Endodermal cell (in vitro differentiated cells): ENCODE data around the gene AGO1. TPM values are rescaled to one million over a fixed set of nuclear protein-coding genes. Genes with fewer than 3 reads are reported as not detected.

Source experiments
- DNase-seq: peaks from one replicate; pipeline ENCODE4 v3.0.0-alpha.2; 2017
- H3K27ac ChIP-seq: 2 replicates; pipeline ENCODE4 v1.5.1; 2013; ENCODE audit warnings: mild to moderate bottlenecking, low read depth, low read length, moderate library complexity
- H3K27me3 ChIP-seq: 2 replicates; pipeline ENCODE4 v1.6.1; 2013; ENCODE audit warnings: mild to moderate bottlenecking, low read length, moderate library complexity; ENCODE audit not compliant: insufficient read depth, control insufficient read depth, poor library complexity, severe bottlenecking
- H3K36me3 ChIP-seq: 2 replicates; pipeline ENCODE4 v1.7.0; 2013; ENCODE audit warnings: mild to moderate bottlenecking, low read length, moderate library complexity; ENCODE audit not compliant: control insufficient read depth, insufficient read depth
- H3K4me1 ChIP-seq: one replicate; pipeline ENCODE4 v1.7.0; 2013; ENCODE audit warnings: low read length; ENCODE audit not compliant: control insufficient read depth, insufficient read depth
- H3K4me3 ChIP-seq: 2 replicates; pipeline ENCODE4 v1.5.1; 2013; ENCODE audit warnings: mild to moderate bottlenecking, low read length, moderate library complexity
- H3K9ac ChIP-seq: 2 replicates; pipeline ENCODE4 v1.6.1; 2013; ENCODE audit warnings: mild to moderate bottlenecking, low read length, moderate library complexity; ENCODE audit not compliant: poor library complexity, severe bottlenecking; ENCODE audit errors: extremely low read depth
- H3K9me3 ChIP-seq: 2 replicates; pipeline ENCODE4 v1.6.1; 2013; ENCODE audit warnings: mild to moderate bottlenecking, low read length, moderate library complexity; ENCODE audit not compliant: control insufficient read depth
- H3K27ac Mint-ChIP-seq: 2 replicates; pipeline ENCODE4 v1.8.0; 2020; ENCODE audit warnings: mixed read lengths
- H3K27me3 Mint-ChIP-seq: 2 replicates; pipeline ENCODE4 v1.8.0; 2021; ENCODE audit warnings: mild to moderate bottlenecking, mixed read lengths; ENCODE audit not compliant: insufficient read depth
- H3K36me3 Mint-ChIP-seq: 2 replicates; pipeline ENCODE4 v1.8.0; 2020; ENCODE audit warnings: low read depth, mixed read lengths
- H3K4me1 Mint-ChIP-seq: 2 replicates; pipeline ENCODE4 v1.8.0; 2020; ENCODE audit warnings: mixed read lengths
- H3K4me3 Mint-ChIP-seq: 2 replicates; pipeline ENCODE4 v1.8.0; 2020; ENCODE audit warnings: mild to moderate bottlenecking, moderate library complexity, mixed read lengths
- H3K9me3 Mint-ChIP-seq: 2 replicates; pipeline ENCODE4 v1.8.0; 2020; ENCODE audit warnings: mild to moderate bottlenecking, mixed read lengths
- CTCF ChIP-seq: fragments of 200-600 bp; sonication (generic); conservative IDR thresholded peaks from 2 replicates; pipeline ENCODE4 v1.5.0; 2021; ENCODE audit warnings: antibody characterized with exemption, mild to moderate bottlenecking
- WGBS, 2 experiments: methylation state at CpG; one replicate each; pipeline versions ENCODE4 v1.1.5 to v1.1.7; 2013; ENCODE audit warnings: missing lambda C conversion rate in 2 of 2, mixed read lengths in 1 of 2; ENCODE audit not compliant: insufficient coverage in 1 of 2, insufficient read length in 1 of 2; 5-methylcytosine and 5-hydroxymethylcytosine counted together
- total RNA-seq, 2 donors: library from RNA; stranded (reverse); fragmentation: NEBNext Ultra II Directional in 1 of 2; extraction: Animal tissue kit (Norgen Biotek cat#: 25700) in 1 of 2; gene quantifications; 2 replicates in 1 of 2; 3 replicates in 1 of 2; pipeline ENCODE4 v1.2.1, GENCODE V29; 2021

The AGO1 gene
- total RNA-seq, 2 donors from 2014 or later = 54.5 to 65.7 TPM

GRCh38 chr1:35924838-35925237 is 41.8 kb downstream of the AGO1 start:
- H3K36me3 Mint-ChIP-seq = peaks cover 27% of the 10 kb centered on the region
- 81% methylated on average over 1 of the region's 1 CpG; no CpG with 5 or more reads in 1 of the 2 experiments for WGBS, 2 experiments
- no peak for DNase-seq
- H3K4me1 Mint-ChIP-seq = peaks cover 3% of the 10 kb centered on the region
- Histone ChIP-seq H3K9me3 (no peaks in the 10 kb centered on the region), H3K4me1 (no peaks in the 10 kb centered on the region), H3K36me3 (peaks cover 31% of the 10 kb centered on the region), H3K27me3 (no peaks in the 10 kb centered on the region), H3K4me3 (no peak overlapping the region), H3K27ac (no peak overlapping the region), H3K9ac (no peak overlapping the region)
- no peak overlapping the region for H3K4me3 Mint-ChIP-seq
- TF ChIP-seq CTCF = no peak
- H3K27ac Mint-ChIP-seq = no peak overlapping the region
- H3K27me3 Mint-ChIP-seq = no peaks in the 10 kb centered on the region
- H3K9me3 Mint-ChIP-seq = no peaks in the 10 kb centered on the region

GRCh38 chr1:35925741-35926140 is 42.7 kb downstream of the AGO1 start:
- Mint-ChIP-seq H3K27me3 (no peaks in the 10 kb centered on the region), H3K9me3 (no peaks in the 10 kb centered on the region), H3K36me3 (peaks cover 18% of the 10 kb centered on the region), H3K4me3 (no peak overlapping the region), H3K27ac (no peak overlapping the region), H3K4me1 (peaks cover 3% of the 10 kb centered on the region)
- Histone ChIP-seq H3K36me3 (peaks cover 22% of the 10 kb centered on the region), H3K9me3 (no peaks in the 10 kb centered on the region), H3K4me1 (no peaks in the 10 kb centered on the region), H3K4me3 (no peak overlapping the region), H3K27me3 (no peaks in the 10 kb centered on the region), H3K27ac (peak overlapping the region; percentile 33), H3K9ac (no peak overlapping the region)
- no peak for TF ChIP-seq CTCF
- no peak for DNase-seq
- WGBS, 2 experiments = 91 to 100% methylated on average over 4 of the region's 4 CpGs

- Mint-ChIP-seq H3K4me1 (peaks cover 11% of the 10 kb centered on the region), H3K27me3 (no peaks in the 10 kb centered on the region), H3K36me3 (peaks cover 5% of the 10 kb centered on the region), H3K9me3 (no peaks in the 10 kb centered on the region), H3K27ac (no peak overlapping the region), H3K4me3 (no peak overlapping the region)
- WGBS, 2 experiments = 82 to 90% methylated on average over 3 of the region's 3 CpGs
- TF ChIP-seq CTCF = no peak
- H3K4me1 ChIP-seq = no peaks in the 10 kb centered on the region
- H3K4me3 ChIP-seq = no peak overlapping the region
- H3K36me3 ChIP-seq = peaks cover 15% of the 10 kb centered on the region
- H3K9me3 ChIP-seq = no peaks in the 10 kb centered on the region
- no peaks in the 10 kb centered on the region for H3K27me3 ChIP-seq
- H3K27ac ChIP-seq = no peak overlapping the region
- DNase-seq = no peak
- no peak overlapping the region for H3K9ac ChIP-seq
Measured at GRCh38 chr1:35927472-35927871, 44.5 kb downstream of the AGO1 start.
